Measurements from ENCODE around the gene PNPLA2. TPM values are rescaled to one million over a fixed set of nuclear protein-coding genes. Genes with fewer than 3 reads are reported as not detected.

PNPLA2 gene
- total and polyA plus RNA-seq, 2 of the 8 experiments (the other 6 are each of a cell fraction or from before 2014, with no cell fraction given): 30.9 to 62.1 TPM

DNA sequence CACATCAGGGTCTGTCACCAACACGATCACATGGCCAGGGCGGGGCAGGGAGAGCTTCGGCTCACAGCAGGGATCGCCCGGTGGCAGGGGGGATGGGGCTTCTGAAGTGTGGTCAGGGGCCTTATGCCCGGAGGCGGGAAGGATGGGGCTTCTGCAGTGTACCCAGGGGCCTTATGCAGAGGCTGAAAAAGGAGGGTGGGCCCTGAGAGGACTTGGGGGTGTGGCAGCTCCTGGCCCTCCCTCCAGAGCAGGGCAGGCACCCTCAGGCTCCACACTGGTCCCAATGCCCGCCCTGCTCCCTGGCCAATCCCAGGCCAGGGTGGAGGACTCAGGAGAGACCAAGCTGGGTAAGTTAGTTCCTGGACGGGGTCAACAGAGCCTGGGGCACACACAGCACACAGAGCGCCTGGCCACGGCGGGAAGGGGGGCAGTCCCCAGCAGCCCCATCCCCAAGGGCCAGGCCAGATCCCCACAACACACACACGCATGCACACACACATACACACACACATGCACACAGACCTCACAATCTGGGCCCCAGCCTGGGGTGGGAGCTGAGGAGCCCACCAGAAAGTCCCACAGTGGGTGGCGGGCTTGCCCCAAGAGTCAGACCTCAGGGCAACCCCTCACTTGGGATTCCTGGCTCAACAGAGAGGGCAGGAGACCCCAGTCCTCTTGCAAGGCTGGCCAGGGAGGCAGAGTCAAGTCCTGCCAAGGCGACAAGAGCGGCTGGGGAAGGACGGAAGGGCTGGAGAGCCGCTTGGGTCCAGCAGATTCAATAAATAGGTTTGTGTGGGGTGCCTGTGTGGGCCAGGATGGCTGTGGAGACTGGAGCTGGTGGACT lies 27.8 kb upstream of the PNPLA2 start:
- Histone ChIP-seq H2BK12ac (ENCODE audit: low read depth, low read length) (no peak overlapping the region), H2AK5ac (ENCODE audit: low read depth, low read length) (no peak overlapping the region), H2BK120ac (replicated peaks; ENCODE audit: low read depth, low read length) (no peak overlapping the region), H3K14ac (ENCODE audit: insufficient read length) (no peak overlapping the region), H4K91ac (replicated peaks; ENCODE audit: insufficient read length, low read length) (no peak overlapping the region), H3K36me3 (ENCODE audit: control insufficient read depth in 2 of 4, insufficient read depth in 4 of 4, low read length in 3 of 4) (peaks cover 0 to 12% (median 0%) of the 10 kb centered on the region in 4 experiments; a peak in 3 of 8 replicates), H3K23ac (ENCODE audit: insufficient read length) (no peak overlapping the region), H3K4me1 (replicated peaks in 1 of 4; ENCODE audit: control insufficient read depth in 3 of 4, insufficient read depth in 4 of 4, low read length in 3 of 4) (peaks cover 0 to 25% (median 15%) of the 10 kb centered on the region in 4 experiments; a peak in 6 of 7 replicates), H3K4me3 (ENCODE audit: extremely low read depth in 1 of 4, insufficient read depth in 2 of 4, low read depth in 3 of 4, low read length in 4 of 4) (peak overlapping the region in 1 of 4 experiments; percentile 44; a peak in 2 of 8 replicates), H3K27ac (ENCODE audit: low read depth, low read length) (no peak overlapping the region), H2BK5ac (ENCODE audit: low read depth, low read length) (peak overlapping the region; percentile 78), H3K79me2 (ENCODE audit: control insufficient read depth in 1 of 2, insufficient read depth in 2 of 2, low read length in 2 of 2) (no peaks in the 10 kb centered on the region; a peak in 1 of 4 replicates), H3K9ac (replicated peaks in 1 of 4; ENCODE audit: extremely low read depth in 1 of 4, low read depth in 3 of 4, low read length in 3 of 4) (no peak overlapping the region), H4K20me1 (replicated peaks in 1 of 2; ENCODE audit: control insufficient read depth in 1 of 2, insufficient read depth in 2 of 2, low read length in 2 of 2) (peaks cover 2 to 13% of the 10 kb centered on the region in 2 experiments), H2BK15ac (ENCODE audit: low read length) (peak overlapping the region; percentile 72; the same call in 1 of the 2 replicates), H3K23me2 (ENCODE audit: low read depth, low read length) (no peaks in the 10 kb centered on the region; the same call in 1 of the 2 replicates), H2AFZ (ENCODE audit: low read length) (no peak overlapping the region), H3K56ac (replicated peaks; ENCODE audit: insufficient read length, low read depth, low read length) (no peak overlapping the region), H3K79me1 (ENCODE audit: low read depth, low read length) (peaks cover 3% of the 10 kb centered on the region; the same call in 1 of the 2 replicates), H3K4me2 (ENCODE audit: insufficient read depth in 1 of 2, low read depth in 2 of 2, low read length in 2 of 2) (peak overlapping the region; percentile 46 to 60), H2BK20ac (ENCODE audit: low read length) (no peak overlapping the region), H4K8ac (ENCODE audit: extremely low read depth, insufficient read depth, low read length) (no peak overlapping the region; the same call in 1 of the 2 replicates), H3K4ac (replicated peaks; ENCODE audit: insufficient read length, low read depth, low read length) (no peak overlapping the region), H3K9me3 (ENCODE audit: insufficient read depth in 2 of 2, low read depth in 1 of 2, low read length in 1 of 2) (no peaks in the 10 kb centered on the region), H4K5ac (ENCODE audit: insufficient read length, low read depth, low read length) (peak overlapping the region; percentile 10), H3K18ac (ENCODE audit: extremely low read depth, low read length) (no peak overlapping the region), H3K27me3 (replicated peaks in 1 of 4; ENCODE audit: control insufficient read depth in 3 of 4, extremely low read depth in 1 of 4, insufficient read depth in 3 of 4, low read length in 3 of 4) (no peaks in the 10 kb centered on the region)
- WGBS, 2 experiments (ENCODE audit: extremely low coverage in 1 of 2, insufficient coverage in 1 of 2, insufficient read length in 1 of 2, insufficient replicate concordance in 2 of 2, low coverage in 1 of 2, low lambda C conversion rate in 2 of 2, missing lambda C conversion rate in 1 of 2): 61% methylated on average over 18 of the region's 18 CpGs; no CpG with 5 or more reads in 1 of the 2 experiments
- DNase-seq (ENCODE audit: low read depth in 1 of 2, low spot score in 2 of 2) (peak in 1 of 2 experiments; percentile 85), FAIRE-seq (no peak)
- POLR2A ChIA-PET (ENCODE audit: partially characterized antibody): interaction anchor here (0.7 to 53.0 kb wide), 14 partner anchors 8 to 250 kb away, joined by 3 to 1917 read pairs (median 4); partner anchors contain the start of genes CD151, CRACR2B, GATD1 and PIDD1
- CTCF ChIA-PET (ENCODE audit: partially characterized antibody): interaction anchor here (0.7 to 1.2 kb wide), 6 partner anchors 14 to 67 kb away, joined by 3 read pairs; no protein-coding TSS in a partner anchor
- TF ChIP-seq CEBPB (IDR thresholded peaks at IDR 0.05; ENCODE audit: low read depth, low read length): no peak
- no peak for TF ChIP-seq POU5F1 (IDR thresholded peaks at IDR 0.05; ENCODE audit: low read depth, low read length)
- TF ChIP-seq TAF7 (optimal IDR thresholded peaks at IDR 0.05; ENCODE audit: borderline replicate concordance, low read depth, low read length): no peak
- no peak for TF ChIP-seq JUN (IDR thresholded peaks at IDR 0.05; ENCODE audit: low read depth, low read length)
- TF ChIP-seq GABPA (IDR thresholded peaks at IDR 0.05; ENCODE audit: borderline replicate concordance, insufficient read depth, low read length): no peak
- TF ChIP-seq CBX5 (IDR thresholded peaks at IDR 0.05; ENCODE audit: low read depth, low read length): no peak
- TF ChIP-seq SIRT6 (IDR thresholded peaks at IDR 0.05; ENCODE audit: low read length): no peak
- TF ChIP-seq SAP30 (IDR thresholded peaks at IDR 0.05; ENCODE audit: insufficient read depth, insufficient replicate concordance, low read length): no peak
- no peak for TF ChIP-seq BRCA1 (IDR thresholded peaks at IDR 0.05; ENCODE audit: low read depth, low read length)
- no peak for TF ChIP-seq MAFK (IDR thresholded peaks at IDR 0.05; ENCODE audit: low read depth, low read length)
- no peak for TF ChIP-seq KDM4A (IDR thresholded peaks at IDR 0.05; ENCODE audit: low read depth, low read length, severe bottlenecking)
- TF ChIP-seq SP1 (IDR thresholded peaks at IDR 0.05; ENCODE audit: low read depth, low read length): no peak; the same call in 1 of the 2 replicates

Data from H1 (cell line).